Testis (tissue), 3 donors: ENCODE measurements around the gene SLC7A11. TPM values are rescaled to one million over a fixed set of nuclear protein-coding genes. Genes with fewer than 3 reads are reported as not detected.

Experiments used
- DNase-seq: peaks from one replicate; pipeline ENCODE4 v3.0.0-alpha.2; 2019
- H3K27ac ChIP-seq, 2 donors: fragments of 200-600 bp; sonication (generic); one replicate each; pipeline ENCODE4 v1.5.1; 2019
- H3K27me3 ChIP-seq: fragments of 200-600 bp; sonication (generic); one replicate; pipeline ENCODE4 v1.5.1; 2019
- H3K36me3 ChIP-seq: fragments of 200-600 bp; sonication (generic); one replicate; pipeline ENCODE4 v1.5.1; 2017; ENCODE audit warnings: low read depth; ENCODE audit errors: missing control alignments
- H3K4me1 ChIP-seq: fragments of 200-600 bp; sonication (generic); one replicate; pipeline ENCODE4 v1.5.1; 2019
- H3K4me3 ChIP-seq, 2 donors: fragments of 200-600 bp; sonication (generic); one replicate each; pipeline ENCODE4 v1.5.1; 2017 to 2019
- H3K9me3 ChIP-seq: fragments of 200-600 bp; sonication (generic); one replicate; pipeline ENCODE4 v1.5.1; 2017
- POLR2A ChIP-seq: fragments of 450-650 bp; IDR thresholded peaks from one replicate; pipeline ENCODE4 v1.6.1; 2017; ENCODE audit warnings: antibody characterized with exemption, mild to moderate bottlenecking, moderate library complexity
- WGBS, 2 donors: methylation state at CpG; one replicate each; pipeline ENCODE4 v1.1.5; 2018; 5-methylcytosine and 5-hydroxymethylcytosine counted together
- intact Hi-C: fragments of 100-400 bp; cut with DNase I; formaldehyde crosslinking; loops from one replicate; pipeline ENCODE4 v1.15.1; 2023; ENCODE audit warnings: low total_unique reads
- polyA plus RNA-seq: library from polyadenylated mRNA; stranded (reverse); fragments of 350-450 nt; fragmentation: Illumina TruSeq; extraction: RNeasy Lipid Tissue Mini Kit (QIAGEN cat#74804); gene quantifications from one replicate; pipeline ENCODE4 v1.2.3, GENCODE V29; 2014; ENCODE audit warnings: low read depth, low replicate concordance; ENCODE audit not compliant: insufficient read depth
- total RNA-seq, 2 donors: library from RNA; depleted of rRNA; stranded (reverse); fragments of >200 nt; gene quantifications; one replicate each; pipeline ENCODE4 v1.2.3, GENCODE V29; 2016
- TF ChIP-seq, protein P1 (sequence below), 3 experiments: fragments of 450-650 bp in 2 of 3; fragments of 200-600 bp in 1 of 3; sonication (generic) in 1 of 3; IDR thresholded peaks; one replicate each; pipeline ENCODE4 v1.5.1; 2016 to 2019; ENCODE audit warnings: antibody characterized with exemption in 3 of 3, mild to moderate bottlenecking in 2 of 3, moderate library complexity in 1 of 3

The SLC7A11 gene
- total and polyA plus RNA-seq, 3 donors from 2014 or later = 1.3 to 1.5 (median 1.3) TPM

DNA sequence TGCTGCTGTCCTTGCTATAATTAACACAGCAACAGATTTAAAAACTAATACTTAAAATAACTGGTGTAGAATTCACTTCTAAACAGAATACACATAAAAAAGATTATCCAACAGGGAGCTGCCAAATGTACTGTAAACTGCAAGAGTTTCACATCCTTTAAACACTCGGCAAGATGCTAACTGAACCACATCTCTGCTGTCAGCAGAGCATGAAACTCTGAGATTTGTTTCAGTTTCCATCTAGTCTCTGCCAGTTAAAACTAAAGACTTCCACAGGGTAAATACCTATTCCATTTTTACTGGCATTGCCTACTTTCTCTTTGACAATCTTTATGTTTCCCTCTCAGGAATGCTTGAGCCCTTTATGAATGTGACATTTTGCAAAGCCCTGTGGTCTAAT is 127.7 kb downstream of the SLC7A11 start:
- WGBS, 2 donors = 45 to 55% methylated on average over 1 of the region's 1 CpG

More for the DNA sequence above, 127.7 kb downstream of the SLC7A11 start:
- TF ChIP-seq POLR2A = no peak
- TF ChIP-seq, protein P1, sequence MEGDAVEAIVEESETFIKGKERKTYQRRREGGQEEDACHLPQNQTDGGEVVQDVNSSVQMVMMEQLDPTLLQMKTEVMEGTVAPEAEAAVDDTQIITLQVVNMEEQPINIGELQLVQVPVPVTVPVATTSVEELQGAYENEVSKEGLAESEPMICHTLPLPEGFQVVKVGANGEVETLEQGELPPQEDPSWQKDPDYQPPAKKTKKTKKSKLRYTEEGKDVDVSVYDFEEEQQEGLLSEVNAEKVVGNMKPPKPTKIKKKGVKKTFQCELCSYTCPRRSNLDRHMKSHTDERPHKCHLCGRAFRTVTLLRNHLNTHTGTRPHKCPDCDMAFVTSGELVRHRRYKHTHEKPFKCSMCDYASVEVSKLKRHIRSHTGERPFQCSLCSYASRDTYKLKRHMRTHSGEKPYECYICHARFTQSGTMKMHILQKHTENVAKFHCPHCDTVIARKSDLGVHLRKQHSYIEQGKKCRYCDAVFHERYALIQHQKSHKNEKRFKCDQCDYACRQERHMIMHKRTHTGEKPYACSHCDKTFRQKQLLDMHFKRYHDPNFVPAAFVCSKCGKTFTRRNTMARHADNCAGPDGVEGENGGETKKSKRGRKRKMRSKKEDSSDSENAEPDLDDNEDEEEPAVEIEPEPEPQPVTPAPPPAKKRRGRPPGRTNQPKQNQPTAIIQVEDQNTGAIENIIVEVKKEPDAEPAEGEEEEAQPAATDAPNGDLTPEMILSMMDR (IDR thresholded peaks at IDR 0.05) = no peak
- H3K4me1 ChIP-seq = no peaks in the 10 kb centered on the region
- H3K4me3 ChIP-seq = no peak overlapping the region
- DNase-seq = no peak
- no peaks in the 10 kb centered on the region for H3K36me3 ChIP-seq
- no peaks in the 10 kb centered on the region for H3K27me3 ChIP-seq
- no peak overlapping the region for H3K27ac ChIP-seq
- intact Hi-C loops = no loop called here
- no peaks in the 10 kb centered on the region for H3K9me3 ChIP-seq
